Cardiac muscle cell (in vitro differentiated cells and primary cell): ENCODE results near the gene SVIP. TPM values are rescaled to one million over a fixed set of nuclear protein-coding genes. Genes with fewer than 3 reads are reported as not detected.
A peak's percentile ranks its signal among the peaks of the same experiment; 100 is the strongest.

ENCODE experiments used
- DNase-seq, 2 donors: peaks; one replicate each; pipeline versions ENCODE4 v3.0.0 to v3.0.0-alpha.2; 2010 to 2017; ENCODE audit warnings: low read depth in 1 of 2, low spot score in 1 of 2
- H3K27ac ChIP-seq: fragments of 200-600 bp; sonication (generic); 2 replicates; pipeline ENCODE4 v1.5.1; 2016
- H3K27me3 ChIP-seq: fragments of 200-600 bp; sonication (generic); 2 replicates; pipeline ENCODE4 v1.6.0; 2016; ENCODE audit warnings: control low read depth
- H3K36me3 ChIP-seq: fragments of 200-600 bp; sonication (generic); 2 replicates; pipeline ENCODE4 v1.5.1; 2016; ENCODE audit warnings: control low read depth
- H3K4me1 ChIP-seq: fragments of 200-600 bp; sonication (generic); 2 replicates; pipeline ENCODE4 v1.8.1; 2017; ENCODE audit warnings: low read depth, mild to moderate bottlenecking, mixed run types
- H3K4me3 ChIP-seq: fragments of 200-600 bp; sonication (generic); 2 replicates; pipeline ENCODE4 v1.5.1; 2016; ENCODE audit warnings: mild to moderate bottlenecking
- H3K9me3 ChIP-seq: fragments of 200-600 bp; sonication (generic); 2 replicates; pipeline ENCODE4 v1.5.1; 2017; ENCODE audit warnings: low read depth, mild to moderate bottlenecking, control low read depth
- polyA plus RNA-seq: library from polyadenylated mRNA; unstranded; fragments of >200 nt; fragmentation: Nextera tagmentation; extraction: Ambion mirVana; gene quantifications from 2 replicates; pipeline ENCODE4 v1.2.1, GENCODE V29; 2016
- total RNA-seq: library from RNA; depleted of rRNA; stranded (reverse); fragments of >200 nt; gene quantifications from 2 replicates; pipeline ENCODE4 v1.2.3, GENCODE V29; 2016
- TF ChIP-seq, protein P1 (sequence below): IDR thresholded peaks from 2 replicates; pipeline ENCODE4 v1.5.1; 2012; ENCODE audit warnings: low read depth, mild to moderate bottlenecking, low read length

Gene SVIP
- 4.8 and 4.9 TPM in 2 replicates for total RNA-seq
- polyA plus RNA-seq: 12.5 and 12.6 TPM in 2 replicates

DNA sequence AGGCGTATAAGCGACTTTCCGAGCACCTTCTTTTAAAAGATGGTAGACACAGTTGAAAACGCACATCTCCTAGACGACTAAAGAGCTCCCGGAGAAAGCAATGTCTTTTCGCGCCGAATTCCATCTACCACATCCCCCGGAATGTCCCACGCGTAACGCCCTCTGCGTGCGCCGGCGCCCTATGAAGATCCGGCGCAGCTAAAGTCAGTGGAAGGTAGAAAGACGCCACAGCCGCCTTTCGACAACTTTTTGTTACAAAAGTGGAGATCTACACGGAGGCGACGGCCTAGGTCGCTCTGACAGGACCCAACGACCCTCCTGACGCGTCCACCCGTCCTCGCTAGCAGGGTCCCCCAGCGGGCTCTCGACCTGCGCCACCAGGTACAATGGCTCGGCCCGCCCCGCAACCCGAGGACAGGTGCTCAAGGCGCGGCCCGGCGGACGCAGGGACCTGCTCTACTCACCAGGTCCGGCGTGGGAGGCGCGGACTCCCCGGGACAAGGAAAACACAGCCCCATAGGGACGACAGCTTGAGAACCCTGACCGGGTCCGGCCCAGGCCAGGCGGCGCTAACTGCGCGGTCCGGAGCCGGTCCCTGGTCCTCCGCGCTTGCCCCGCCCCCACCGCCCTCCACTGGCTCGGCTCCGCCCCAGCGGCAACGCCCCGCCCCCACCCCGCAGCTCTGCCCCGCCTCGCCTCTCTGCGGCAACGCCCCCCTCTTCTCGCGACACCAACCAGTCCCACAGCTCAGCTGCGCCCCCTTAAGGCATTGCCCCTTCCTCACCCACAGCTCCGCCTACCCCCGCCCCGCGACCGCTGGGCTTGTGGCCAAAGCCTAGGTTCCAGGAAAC, at the start of gene SVIP:
Gene SVIP (minus strand): TSS at position 571 of the 851 bp plus-strand sequence. CDS start 53 bp downstream, at position 518.
- no peak within 1 kb of the TSS for H3K27ac ChIP-seq
- H3K9me3 ChIP-seq: no peaks in the 10 kb centered on the region
- H3K4me1 ChIP-seq: no peaks in the 10 kb centered on the region
- H3K27me3 ChIP-seq: peaks cover 13% of the 10 kb centered on the region
- TF ChIP-seq, protein P1, sequence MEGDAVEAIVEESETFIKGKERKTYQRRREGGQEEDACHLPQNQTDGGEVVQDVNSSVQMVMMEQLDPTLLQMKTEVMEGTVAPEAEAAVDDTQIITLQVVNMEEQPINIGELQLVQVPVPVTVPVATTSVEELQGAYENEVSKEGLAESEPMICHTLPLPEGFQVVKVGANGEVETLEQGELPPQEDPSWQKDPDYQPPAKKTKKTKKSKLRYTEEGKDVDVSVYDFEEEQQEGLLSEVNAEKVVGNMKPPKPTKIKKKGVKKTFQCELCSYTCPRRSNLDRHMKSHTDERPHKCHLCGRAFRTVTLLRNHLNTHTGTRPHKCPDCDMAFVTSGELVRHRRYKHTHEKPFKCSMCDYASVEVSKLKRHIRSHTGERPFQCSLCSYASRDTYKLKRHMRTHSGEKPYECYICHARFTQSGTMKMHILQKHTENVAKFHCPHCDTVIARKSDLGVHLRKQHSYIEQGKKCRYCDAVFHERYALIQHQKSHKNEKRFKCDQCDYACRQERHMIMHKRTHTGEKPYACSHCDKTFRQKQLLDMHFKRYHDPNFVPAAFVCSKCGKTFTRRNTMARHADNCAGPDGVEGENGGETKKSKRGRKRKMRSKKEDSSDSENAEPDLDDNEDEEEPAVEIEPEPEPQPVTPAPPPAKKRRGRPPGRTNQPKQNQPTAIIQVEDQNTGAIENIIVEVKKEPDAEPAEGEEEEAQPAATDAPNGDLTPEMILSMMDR: peak; percentile 67
- peak; percentile 94 to 96 for DNase-seq
- H3K4me3 ChIP-seq: peak within 1 kb of the TSS; percentile 48
- no peaks in the 10 kb centered on the region for H3K36me3 ChIP-seq

DNA sequence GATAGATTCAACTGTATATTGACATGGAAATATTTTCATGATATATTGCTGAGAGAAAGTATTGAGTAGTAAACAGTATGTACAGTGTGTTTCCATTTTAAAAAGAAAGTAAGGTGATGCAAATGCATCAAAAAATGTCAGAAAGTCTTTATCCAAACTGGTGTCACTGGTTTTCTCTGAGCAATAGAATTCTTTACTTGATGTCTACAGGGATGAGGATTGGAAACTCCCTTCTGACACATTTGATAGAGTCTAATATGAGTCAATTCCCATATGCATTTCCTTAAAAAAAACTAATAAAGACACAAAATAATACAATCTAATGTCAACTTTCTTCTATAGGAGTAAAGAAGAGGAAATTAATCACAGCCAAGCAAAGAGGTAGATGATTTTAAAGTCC, 49.0 kb upstream of the SVIP start:
- TF ChIP-seq, protein P1: no peak
- Histone ChIP-seq H3K9me3 (no peaks in the 10 kb centered on the region), H3K27me3 (no peaks in the 10 kb centered on the region), H3K4me1 (no peaks in the 10 kb centered on the region), H3K36me3 (no peaks in the 10 kb centered on the region), H3K4me3 (no peak overlapping the region), H3K27ac (no peak overlapping the region)
- DNase-seq: no peak

- TF ChIP-seq, protein P1: no peak
- no peaks in the 10 kb centered on the region for H3K9me3 ChIP-seq
- no peak overlapping the region for H3K4me3 ChIP-seq
- H3K27me3 ChIP-seq: no peaks in the 10 kb centered on the region
- H3K27ac ChIP-seq: no peak overlapping the region
- DNase-seq: no peak
- no peaks in the 10 kb centered on the region for H3K4me1 ChIP-seq
- H3K36me3 ChIP-seq: no peaks in the 10 kb centered on the region
Observed at GRCh38 chr11:22878039-22878438, 48.4 kb upstream of the SVIP start.

- Histone ChIP-seq H3K9me3 (no peaks in the 10 kb centered on the region), H3K27ac (no peak overlapping the region), H3K4me1 (no peaks in the 10 kb centered on the region), H3K4me3 (no peak overlapping the region), H3K27me3 (no peaks in the 10 kb centered on the region), H3K36me3 (no peaks in the 10 kb centered on the region)
- TF ChIP-seq, protein P1: peak; percentile 76
- DNase-seq: peak; percentile 88 to 91
Observed at GRCh38 chr11:22875869-22876473, 46.4 kb upstream of the SVIP start.

DNA sequence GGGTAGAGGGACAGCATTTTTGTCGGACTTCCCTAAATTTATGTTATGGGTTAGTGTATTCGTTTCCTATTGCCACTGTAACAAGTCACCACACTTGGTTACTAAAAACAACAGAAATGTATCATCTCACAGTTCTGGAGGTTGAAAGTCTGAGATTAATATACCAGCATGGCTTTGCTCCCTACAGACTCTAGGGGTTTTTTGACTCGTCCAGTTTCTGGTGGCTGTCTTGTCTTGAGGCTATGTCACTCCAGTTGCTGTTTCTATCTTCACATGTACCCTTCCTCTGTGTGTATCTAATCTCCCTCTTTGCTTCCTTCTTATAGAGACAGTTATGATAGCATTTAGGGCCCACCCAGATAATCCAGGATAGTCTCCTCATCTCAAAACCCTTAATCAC, 39.7 kb upstream of the SVIP start:
- TF ChIP-seq, protein P1: no peak
- H3K4me1 ChIP-seq: no peaks in the 10 kb centered on the region
- no peaks in the 10 kb centered on the region for H3K36me3 ChIP-seq
- no peak overlapping the region for H3K27ac ChIP-seq
- H3K27me3 ChIP-seq: no peaks in the 10 kb centered on the region
- DNase-seq: no peak
- H3K9me3 ChIP-seq: no peaks in the 10 kb centered on the region
- no peak overlapping the region for H3K4me3 ChIP-seq
